SK-N-SH (cell line): ENCODE measurements around the gene AMPH. TPM values are rescaled to one million over a fixed set of nuclear protein-coding genes. Genes with fewer than 3 reads are reported as not detected.

ENCODE experiments used
- CTCF ChIA-PET: fragments of 300-600, 350-600 bp; formaldehyde crosslinking; extraction: SDS; loops from one replicate; lab custom pipeline; 2021; lab: Yijun Ruan, JAX
- POLR2A ChIA-PET: fragments of 350-600 bp; sonication (Branson Sonifier 250); formaldehyde crosslinking; extraction: SDS; loops from one replicate; lab custom pipeline; 2020; ENCODE audit warnings: antibody characterized with exemption, inconsistent platforms; lab: Yijun Ruan, JAX
- DNase-seq: peaks from one replicate; pipeline ENCODE4 v3.0.0; 2012
- H2AFZ ChIP-seq: fragments of 200-600 bp; sonication (generic); 2 replicates; pipeline ENCODE4 v1.8.1; 2016; ENCODE audit warnings: antibody characterized with exemption, mild to moderate bottlenecking, low read depth
- H3F3A ChIP-seq: fragments of 200-600 bp; sonication (generic); replicated peaks from 2 replicates; pipeline ENCODE3; 2016; ENCODE audit warnings: antibody characterized with exemption, mild to moderate bottlenecking; ENCODE audit not compliant: insufficient read depth
- H3K27ac ChIP-seq, 2 experiments: fragments of 200-500 bp in 1 of 2; fragments of 200-600 bp in 1 of 2; sonication (Bioruptor generic) in 1 of 2; sonication (generic), shearing (Covaris generic) in 1 of 2; 2 replicates each; pipeline versions ENCODE4 v1.5.1 to v1.6.1; 2014 to 2016; ENCODE audit warnings: low read depth in 2 of 2, inconsistent platforms in 1 of 2, low read length in 1 of 2, mild to moderate bottlenecking in 1 of 2, mixed read lengths in 1 of 2
- H3K27me3 ChIP-seq: fragments of 200-600 bp; sonication (generic), shearing (Covaris generic); 2 replicates; pipeline ENCODE4 v1.6.1; 2016; ENCODE audit warnings: mixed run types; ENCODE audit not compliant: insufficient read depth
- H3K36me3 ChIP-seq, 2 experiments: fragments of 200-500 bp in 1 of 2; fragments of 200-600 bp in 1 of 2; sonication (Bioruptor generic) in 1 of 2; sonication (generic) in 1 of 2; replicated peaks in 1 of 2; 2 replicates each; pipeline versions ENCODE3 to v1.5.1; 2014 to 2016; ENCODE audit warnings: low read length in 1 of 2, mild to moderate bottlenecking in 1 of 2; ENCODE audit not compliant: insufficient read depth in 2 of 2, control insufficient read depth in 1 of 2
- H3K4me1 ChIP-seq, 2 experiments: fragments of 200-500 bp in 1 of 2; fragments of 200-600 bp in 1 of 2; sonication (Bioruptor generic) in 1 of 2; sonication (generic), shearing (Covaris generic) in 1 of 2; 2 replicates each; pipeline versions ENCODE4 v1.5.1 to v1.6.1; 2014 to 2016; ENCODE audit warnings: low read depth in 1 of 2, low read length in 1 of 2, mixed run types in 1 of 2; ENCODE audit not compliant: insufficient read depth in 2 of 2, control insufficient read depth in 1 of 2
- H3K4me2 ChIP-seq: fragments of 200-600 bp; sonication (generic), shearing (Covaris generic); 2 replicates; pipeline ENCODE4 v1.6.1; 2017; ENCODE audit warnings: mixed run types
- H3K4me3 ChIP-seq, 2 experiments: fragments of 200-500 bp in 1 of 2; fragments of 200-600 bp in 1 of 2; sonication (Bioruptor generic) in 1 of 2; sonication (generic), shearing (Covaris generic) in 1 of 2; 2 replicates each; pipeline versions ENCODE4 v1.5.1 to v1.8.1; 2014 to 2016; ENCODE audit warnings: low read depth in 2 of 2, inconsistent platforms in 1 of 2, low read length in 1 of 2, mild to moderate bottlenecking in 1 of 2, mixed read lengths in 1 of 2, moderate library complexity in 1 of 2
- H3K79me2 ChIP-seq: fragments of 200-600 bp; sonication (generic); 2 replicates; pipeline ENCODE4 v1.8.1; 2017; ENCODE audit warnings: mild to moderate bottlenecking; ENCODE audit not compliant: insufficient read depth
- H3K9ac ChIP-seq: fragments of 200-600 bp; sonication (generic); 2 replicates; pipeline ENCODE4 v1.6.1; 2017; ENCODE audit warnings: mixed run types
- H3K9me2 ChIP-seq: fragments of 200-600 bp; sonication (generic); 2 replicates; pipeline ENCODE4 v1.6.1; 2017; ENCODE audit warnings: mixed run types
- H3K9me3 ChIP-seq: fragments of 200-600 bp; sonication (generic); 2 replicates; pipeline ENCODE4 v1.6.1; 2017; ENCODE audit warnings: mixed run types, mild to moderate bottlenecking, moderate library complexity
- H4K20me1 ChIP-seq: fragments of 200-600 bp; sonication (generic); 2 replicates; pipeline ENCODE4 v1.6.1; 2017; ENCODE audit warnings: mild to moderate bottlenecking, mixed run types; ENCODE audit not compliant: insufficient read depth
- EP300 ChIP-seq, 2 experiments: IDR thresholded peaks; 2 replicates each; pipeline versions ENCODE4 v1.4.0 to v1.6.1; 2012; ENCODE audit warnings: borderline replicate concordance in 1 of 2, low read depth in 1 of 2, low read length in 1 of 2
- EZH2phosphoT487 ChIP-seq: fragments of 200-600 bp; sonication (generic); IDR thresholded peaks from 2 replicates; pipeline ENCODE4 v1.6.1; 2017; ENCODE audit warnings: low read depth, mixed run types, mild to moderate bottlenecking, antibody characterized with exemption, moderate library complexity, borderline replicate concordance
- FOXM1 ChIP-seq: IDR thresholded peaks from 2 replicates; pipeline ENCODE4 v1.4.0; 2012; ENCODE audit warnings: low read depth, mild to moderate bottlenecking
- GABPA ChIP-seq: IDR thresholded peaks from 2 replicates; pipeline ENCODE4 v1.4.0; 2012; ENCODE audit warnings: low read depth, mild to moderate bottlenecking
- JUND ChIP-seq: IDR thresholded peaks from 2 replicates; pipeline ENCODE4 v1.4.0; 2012
- MXI1 ChIP-seq: IDR thresholded peaks from 2 replicates; pipeline ENCODE4 v1.6.1; 2012; ENCODE audit warnings: mild to moderate bottlenecking, low read depth, low read length, improper control_type of control experiment
- POLR2AphosphoS5 ChIP-seq: IDR thresholded peaks from 2 replicates; pipeline ENCODE4 v1.6.1; 2012; ENCODE audit warnings: low read depth, low read length
- RAD21 ChIP-seq: IDR thresholded peaks from 2 replicates; pipeline ENCODE4 v1.6.1; 2012; ENCODE audit warnings: mild to moderate bottlenecking, low read length
- RXRA ChIP-seq: IDR thresholded peaks from 2 replicates; pipeline ENCODE4 v1.4.0; 2012; ENCODE audit warnings: low read depth, mild to moderate bottlenecking, borderline replicate concordance
- SIN3A ChIP-seq: IDR thresholded peaks from 2 replicates; pipeline ENCODE4 v1.6.1; 2012; ENCODE audit warnings: low read depth, mild to moderate bottlenecking, low read length, moderate library complexity, borderline replicate concordance
- SMC3 ChIP-seq: IDR thresholded peaks from 2 replicates; pipeline ENCODE4 v1.6.1; 2012; ENCODE audit warnings: low read depth, low read length, improper control_type of control experiment
- TAF1 ChIP-seq: IDR thresholded peaks from 2 replicates; pipeline ENCODE4 v1.6.1; 2012; ENCODE audit warnings: low read depth, mild to moderate bottlenecking, low read length, moderate library complexity, borderline replicate concordance
- TEAD4 ChIP-seq: IDR thresholded peaks from 2 replicates; pipeline ENCODE4 v1.4.0; 2012; ENCODE audit warnings: mild to moderate bottlenecking, borderline replicate concordance; ENCODE audit not compliant: insufficient read depth
- YY1 ChIP-seq: IDR thresholded peaks from 2 replicates; pipeline ENCODE4 v1.4.0; 2012; ENCODE audit warnings: low read depth, mild to moderate bottlenecking
- WGBS: methylation state at CpG from one replicate; pipeline ENCODE4 v1.1.6; 2017; ENCODE audit warnings: low lambda C conversion rate; 5-methylcytosine and 5-hydroxymethylcytosine counted together
- polyA plus RNA-seq, 3 experiments: library from polyadenylated mRNA; depleted of rRNA; stranded (reverse); fragments of >200 nt; gene quantifications; 2 replicates each; pipeline ENCODE4 v1.2.3, GENCODE V29; 2012
- TF ChIP-seq, protein P1 (sequence below): fragments of 150-350 bp; IDR thresholded peaks from 2 replicates; pipeline ENCODE4 v1.6.1; 2017; ENCODE audit warnings: antibody characterized with exemption, low read length, low read depth, borderline replicate concordance
- TF ChIP-seq, protein P2 (sequence below): IDR thresholded peaks from 2 replicates; pipeline ENCODE4 v1.4.0; 2012; ENCODE audit warnings: low read depth
- TF ChIP-seq, protein P3 (sequence below): IDR thresholded peaks from 2 replicates; pipeline ENCODE4; 2012
- TF ChIP-seq, protein P4 (sequence below): IDR thresholded peaks from 2 replicates; pipeline ENCODE4 v1.6.1; 2012; ENCODE audit warnings: mild to moderate bottlenecking, low read depth, low read length, moderate library complexity
- TF ChIP-seq, protein P5 (sequence below): fragments of 200-600 bp; sonication (generic); IDR thresholded peaks from 2 replicates; pipeline ENCODE4 v1.6.1; 2017; ENCODE audit warnings: antibody characterized with exemption, mild to moderate bottlenecking, moderate library complexity
- TF ChIP-seq, protein P6 (sequence below): IDR thresholded peaks from 2 replicates; pipeline ENCODE4 v1.4.0; 2012; ENCODE audit warnings: low read depth, borderline replicate concordance

Gene AMPH
- polyA plus RNA-seq, 1 of the 3 experiments (the other 2 are of a cell fraction): 0.08 TPM

DNA sequence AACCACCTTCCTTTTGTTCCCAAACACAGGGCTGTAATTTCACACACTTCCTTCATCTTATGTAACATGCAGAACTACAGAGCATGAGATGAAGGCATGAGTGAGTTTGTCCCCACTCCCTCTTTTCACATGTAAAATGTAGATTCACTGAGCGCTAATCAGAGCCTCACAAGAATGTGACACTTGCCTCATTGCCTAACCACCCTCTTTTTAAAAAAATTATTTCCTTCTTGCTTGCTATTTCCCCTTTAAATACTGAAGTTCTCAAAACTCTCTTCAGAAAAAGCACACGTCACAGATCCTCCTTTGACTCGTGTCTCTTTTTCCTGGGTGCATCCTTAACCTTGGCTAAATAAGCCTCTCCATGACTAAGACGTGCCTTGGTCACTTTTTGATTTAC is 236.5 kb downstream of the AMPH start (continued):
- TF ChIP-seq, protein P1, sequence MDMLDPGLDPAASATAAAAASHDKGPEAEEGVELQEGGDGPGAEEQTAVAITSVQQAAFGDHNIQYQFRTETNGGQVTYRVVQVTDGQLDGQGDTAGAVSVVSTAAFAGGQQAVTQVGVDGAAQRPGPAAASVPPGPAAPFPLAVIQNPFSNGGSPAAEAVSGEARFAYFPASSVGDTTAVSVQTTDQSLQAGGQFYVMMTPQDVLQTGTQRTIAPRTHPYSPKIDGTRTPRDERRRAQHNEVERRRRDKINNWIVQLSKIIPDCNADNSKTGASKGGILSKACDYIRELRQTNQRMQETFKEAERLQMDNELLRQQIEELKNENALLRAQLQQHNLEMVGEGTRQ: no peak
- TF ChIP-seq, all 33 proteins: peak for 0

DNA sequence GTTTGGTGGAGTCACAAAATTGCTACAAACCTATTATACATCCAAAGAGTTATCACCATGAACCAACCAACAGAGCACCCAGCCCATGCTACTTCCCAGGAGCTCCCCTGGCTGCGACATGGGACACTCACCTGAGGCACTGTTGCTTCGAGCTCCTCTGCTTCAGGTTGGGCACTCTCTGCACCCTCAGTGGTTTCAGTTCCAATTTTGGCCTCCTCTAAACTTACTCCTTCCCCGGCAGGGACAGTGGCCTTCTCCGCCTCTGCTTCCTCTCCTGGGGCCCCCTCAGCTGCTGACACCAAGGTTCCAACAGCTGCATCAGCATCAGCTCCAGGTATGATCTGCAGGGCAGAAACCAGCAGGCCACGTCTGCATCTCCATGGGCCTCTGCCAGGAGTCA is 237.3 kb downstream of the AMPH start:
- TF ChIP-seq EP300 (IDR thresholded peaks at IDR 0.05; ENCODE audit: borderline replicate concordance in 1 of 2, low read depth in 1 of 2, low read length in 1 of 2) (no peak), JUND (no peak), RAD21 (no peak), RXRA (no peak), EZH2phosphoT487 (no peak), YY1 (no peak), FOXM1 (no peak), SMC3 (no peak), MXI1 (no peak), TEAD4 (no peak), TAF1 (no peak), SIN3A (no peak), GABPA (no peak), POLR2AphosphoS5 (no peak)
- TF ChIP-seq, protein P2, sequence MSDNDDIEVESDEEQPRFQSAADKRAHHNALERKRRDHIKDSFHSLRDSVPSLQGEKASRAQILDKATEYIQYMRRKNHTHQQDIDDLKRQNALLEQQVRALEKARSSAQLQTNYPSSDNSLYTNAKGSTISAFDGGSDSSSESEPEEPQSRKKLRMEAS: no peak
- TF ChIP-seq, protein P3, sequence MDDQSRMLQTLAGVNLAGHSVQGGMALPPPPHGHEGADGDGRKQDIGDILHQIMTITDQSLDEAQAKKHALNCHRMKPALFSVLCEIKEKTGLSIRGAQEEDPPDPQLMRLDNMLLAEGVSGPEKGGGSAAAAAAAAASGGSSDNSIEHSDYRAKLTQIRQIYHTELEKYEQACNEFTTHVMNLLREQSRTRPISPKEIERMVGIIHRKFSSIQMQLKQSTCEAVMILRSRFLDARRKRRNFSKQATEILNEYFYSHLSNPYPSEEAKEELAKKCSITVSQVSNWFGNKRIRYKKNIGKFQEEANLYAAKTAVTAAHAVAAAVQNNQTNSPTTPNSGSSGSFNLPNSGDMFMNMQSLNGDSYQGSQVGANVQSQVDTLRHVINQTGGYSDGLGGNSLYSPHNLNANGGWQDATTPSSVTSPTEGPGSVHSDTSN: no peak
- TF ChIP-seq, protein P1: no peak
- TF ChIP-seq, protein P4, sequence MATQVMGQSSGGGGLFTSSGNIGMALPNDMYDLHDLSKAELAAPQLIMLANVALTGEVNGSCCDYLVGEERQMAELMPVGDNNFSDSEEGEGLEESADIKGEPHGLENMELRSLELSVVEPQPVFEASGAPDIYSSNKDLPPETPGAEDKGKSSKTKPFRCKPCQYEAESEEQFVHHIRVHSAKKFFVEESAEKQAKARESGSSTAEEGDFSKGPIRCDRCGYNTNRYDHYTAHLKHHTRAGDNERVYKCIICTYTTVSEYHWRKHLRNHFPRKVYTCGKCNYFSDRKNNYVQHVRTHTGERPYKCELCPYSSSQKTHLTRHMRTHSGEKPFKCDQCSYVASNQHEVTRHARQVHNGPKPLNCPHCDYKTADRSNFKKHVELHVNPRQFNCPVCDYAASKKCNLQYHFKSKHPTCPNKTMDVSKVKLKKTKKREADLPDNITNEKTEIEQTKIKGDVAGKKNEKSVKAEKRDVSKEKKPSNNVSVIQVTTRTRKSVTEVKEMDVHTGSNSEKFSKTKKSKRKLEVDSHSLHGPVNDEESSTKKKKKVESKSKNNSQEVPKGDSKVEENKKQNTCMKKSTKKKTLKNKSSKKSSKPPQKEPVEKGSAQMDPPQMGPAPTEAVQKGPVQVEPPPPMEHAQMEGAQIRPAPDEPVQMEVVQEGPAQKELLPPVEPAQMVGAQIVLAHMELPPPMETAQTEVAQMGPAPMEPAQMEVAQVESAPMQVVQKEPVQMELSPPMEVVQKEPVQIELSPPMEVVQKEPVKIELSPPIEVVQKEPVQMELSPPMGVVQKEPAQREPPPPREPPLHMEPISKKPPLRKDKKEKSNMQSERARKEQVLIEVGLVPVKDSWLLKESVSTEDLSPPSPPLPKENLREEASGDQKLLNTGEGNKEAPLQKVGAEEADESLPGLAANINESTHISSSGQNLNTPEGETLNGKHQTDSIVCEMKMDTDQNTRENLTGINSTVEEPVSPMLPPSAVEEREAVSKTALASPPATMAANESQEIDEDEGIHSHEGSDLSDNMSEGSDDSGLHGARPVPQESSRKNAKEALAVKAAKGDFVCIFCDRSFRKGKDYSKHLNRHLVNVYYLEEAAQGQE: no peak
- TF ChIP-seq, protein P5, sequence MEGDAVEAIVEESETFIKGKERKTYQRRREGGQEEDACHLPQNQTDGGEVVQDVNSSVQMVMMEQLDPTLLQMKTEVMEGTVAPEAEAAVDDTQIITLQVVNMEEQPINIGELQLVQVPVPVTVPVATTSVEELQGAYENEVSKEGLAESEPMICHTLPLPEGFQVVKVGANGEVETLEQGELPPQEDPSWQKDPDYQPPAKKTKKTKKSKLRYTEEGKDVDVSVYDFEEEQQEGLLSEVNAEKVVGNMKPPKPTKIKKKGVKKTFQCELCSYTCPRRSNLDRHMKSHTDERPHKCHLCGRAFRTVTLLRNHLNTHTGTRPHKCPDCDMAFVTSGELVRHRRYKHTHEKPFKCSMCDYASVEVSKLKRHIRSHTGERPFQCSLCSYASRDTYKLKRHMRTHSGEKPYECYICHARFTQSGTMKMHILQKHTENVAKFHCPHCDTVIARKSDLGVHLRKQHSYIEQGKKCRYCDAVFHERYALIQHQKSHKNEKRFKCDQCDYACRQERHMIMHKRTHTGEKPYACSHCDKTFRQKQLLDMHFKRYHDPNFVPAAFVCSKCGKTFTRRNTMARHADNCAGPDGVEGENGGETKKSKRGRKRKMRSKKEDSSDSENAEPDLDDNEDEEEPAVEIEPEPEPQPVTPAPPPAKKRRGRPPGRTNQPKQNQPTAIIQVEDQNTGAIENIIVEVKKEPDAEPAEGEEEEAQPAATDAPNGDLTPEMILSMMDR: no peak
- TF ChIP-seq, protein P6, sequence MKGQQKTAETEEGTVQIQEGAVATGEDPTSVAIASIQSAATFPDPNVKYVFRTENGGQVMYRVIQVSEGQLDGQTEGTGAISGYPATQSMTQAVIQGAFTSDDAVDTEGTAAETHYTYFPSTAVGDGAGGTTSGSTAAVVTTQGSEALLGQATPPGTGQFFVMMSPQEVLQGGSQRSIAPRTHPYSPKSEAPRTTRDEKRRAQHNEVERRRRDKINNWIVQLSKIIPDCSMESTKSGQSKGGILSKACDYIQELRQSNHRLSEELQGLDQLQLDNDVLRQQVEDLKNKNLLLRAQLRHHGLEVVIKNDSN: no peak
- TF ChIP-seq, all 33 proteins: peak for 0
- Histone ChIP-seq H3K27me3 (no peaks in the 10 kb centered on the region; the same call in 1 of the 2 replicates), H3K9ac (no peak overlapping the region), H3K4me1 (no peaks in the 10 kb centered on the region), H3K9me3 (no peaks in the 10 kb centered on the region), H3K9me2 (no peaks in the 10 kb centered on the region), H3K36me3 (no peaks in the 10 kb centered on the region), H3K4me2 (no peak overlapping the region), H3K79me2 (no peaks in the 10 kb centered on the region), H3F3A (no peaks in the 10 kb centered on the region), H4K20me1 (no peaks in the 10 kb centered on the region), H3K4me3 (no peak overlapping the region), H3K27ac (no peak overlapping the region), H2AFZ (no peak overlapping the region)
- DNase-seq: no peak
- 22% methylated on average over 5 of the region's 5 CpGs for WGBS
- ChIA-PET CTCF (interaction anchor here (0.6 to 2.0 kb wide), 7 partner anchors 11 to 267 kb away, joined by 3 to 10 read pairs (median 3); no protein-coding TSS in a partner anchor), POLR2A (no interaction called here)
